ENCODE measurements around the gene BTN1A1.

The BTN1A1 gene

DNA sequence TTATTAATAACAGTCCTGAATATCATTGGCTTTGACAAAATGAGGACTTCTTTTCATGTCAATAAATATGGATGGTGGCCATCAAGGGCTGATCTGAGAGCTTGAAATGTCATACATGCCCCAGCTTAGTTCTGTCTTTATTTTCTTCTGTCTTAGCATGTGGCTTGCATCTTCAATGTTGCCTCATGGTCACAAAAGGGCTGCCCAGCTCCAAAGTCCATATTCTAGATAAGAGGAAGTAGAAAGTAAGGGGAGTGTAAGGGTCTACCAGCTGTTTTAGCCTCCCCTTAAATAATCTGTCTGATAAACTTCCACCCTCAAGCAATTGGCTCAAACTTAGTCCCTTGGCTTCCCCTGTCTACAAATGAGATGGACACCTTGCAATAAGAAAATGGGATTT lies 28.1 kb upstream of the BTN1A1 start:
- H3K27ac ChIP-seq (replicated peaks): no peak overlapping the region
- DNase-seq (ENCODE audit: low read depth in 1 of 2, low spot score in 1 of 2): no peak
- TF ChIP-seq REST (IDR thresholded peaks at IDR 0.05; ENCODE audit: insufficient replicate concordance, low read depth): no peak
- TF ChIP-seq GABPA (IDR thresholded peaks at IDR 0.05; ENCODE audit: low read depth): no peak
- no peak for TF ChIP-seq SPI1 (IDR thresholded peaks at IDR 0.05; ENCODE audit: borderline replicate concordance, low read depth)
- TF ChIP-seq POLR2AphosphoS5 (IDR thresholded peaks at IDR 0.05; ENCODE audit: low read depth): no peak
- TF ChIP-seq, protein P1, sequence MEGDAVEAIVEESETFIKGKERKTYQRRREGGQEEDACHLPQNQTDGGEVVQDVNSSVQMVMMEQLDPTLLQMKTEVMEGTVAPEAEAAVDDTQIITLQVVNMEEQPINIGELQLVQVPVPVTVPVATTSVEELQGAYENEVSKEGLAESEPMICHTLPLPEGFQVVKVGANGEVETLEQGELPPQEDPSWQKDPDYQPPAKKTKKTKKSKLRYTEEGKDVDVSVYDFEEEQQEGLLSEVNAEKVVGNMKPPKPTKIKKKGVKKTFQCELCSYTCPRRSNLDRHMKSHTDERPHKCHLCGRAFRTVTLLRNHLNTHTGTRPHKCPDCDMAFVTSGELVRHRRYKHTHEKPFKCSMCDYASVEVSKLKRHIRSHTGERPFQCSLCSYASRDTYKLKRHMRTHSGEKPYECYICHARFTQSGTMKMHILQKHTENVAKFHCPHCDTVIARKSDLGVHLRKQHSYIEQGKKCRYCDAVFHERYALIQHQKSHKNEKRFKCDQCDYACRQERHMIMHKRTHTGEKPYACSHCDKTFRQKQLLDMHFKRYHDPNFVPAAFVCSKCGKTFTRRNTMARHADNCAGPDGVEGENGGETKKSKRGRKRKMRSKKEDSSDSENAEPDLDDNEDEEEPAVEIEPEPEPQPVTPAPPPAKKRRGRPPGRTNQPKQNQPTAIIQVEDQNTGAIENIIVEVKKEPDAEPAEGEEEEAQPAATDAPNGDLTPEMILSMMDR (IDR thresholded peaks at IDR 0.05; ENCODE audit: insufficient read depth, low read length): no peak
- H3K27me3 ChIP-seq (ENCODE audit: insufficient read depth, poor library complexity, severe bottlenecking): no peaks in the 10 kb centered on the region
- H3K4me3 ChIP-seq (replicated peaks; ENCODE audit: insufficient read depth, low read length): no peak overlapping the region

GRCh38 chr6:26472549-26473290 lies 27.4 kb upstream of the BTN1A1 start:
- Histone ChIP-seq H3K27ac (replicated peaks) (peak overlapping the region; percentile 94), H3K4me3 (replicated peaks; ENCODE audit: insufficient read depth, low read length) (no peak overlapping the region), H3K27me3 (ENCODE audit: insufficient read depth, poor library complexity, severe bottlenecking) (no peaks in the 10 kb centered on the region)
- no peak for DNase-seq (ENCODE audit: low read depth in 1 of 2, low spot score in 1 of 2)
- TF ChIP-seq, protein P1 (IDR thresholded peaks at IDR 0.05; ENCODE audit: insufficient read depth, low read length): no peak
- TF ChIP-seq POLR2AphosphoS5 (IDR thresholded peaks at IDR 0.05; ENCODE audit: low read depth): no peak
- no peak for TF ChIP-seq REST (IDR thresholded peaks at IDR 0.05; ENCODE audit: insufficient replicate concordance, low read depth)
- TF ChIP-seq GABPA (IDR thresholded peaks at IDR 0.05; ENCODE audit: low read depth): no peak
- no peak for TF ChIP-seq SPI1 (IDR thresholded peaks at IDR 0.05; ENCODE audit: borderline replicate concordance, low read depth)

GRCh38 chr6:26473429-26473757 lies 26.7 kb upstream of the BTN1A1 start:
- TF ChIP-seq, protein P1 (IDR thresholded peaks at IDR 0.05; ENCODE audit: insufficient read depth, low read length): no peak
- TF ChIP-seq GABPA (IDR thresholded peaks at IDR 0.05; ENCODE audit: low read depth) (no peak), REST (IDR thresholded peaks at IDR 0.05; ENCODE audit: insufficient replicate concordance, low read depth) (no peak), SPI1 (IDR thresholded peaks at IDR 0.05; ENCODE audit: borderline replicate concordance, low read depth) (no peak), POLR2AphosphoS5 (IDR thresholded peaks at IDR 0.05; ENCODE audit: low read depth) (no peak)
- Histone ChIP-seq H3K27me3 (ENCODE audit: insufficient read depth, poor library complexity, severe bottlenecking) (no peaks in the 10 kb centered on the region), H3K4me3 (replicated peaks; ENCODE audit: insufficient read depth, low read length) (peak overlapping the region; percentile 34; the same call in 1 of the 2 replicates), H3K27ac (replicated peaks) (peak overlapping the region; percentile 94)
- no peak for DNase-seq (ENCODE audit: low read depth in 1 of 2, low spot score in 1 of 2)

Data from HL-60 (cell line).